Thymus (tissue), 14 donors: Measurements from ENCODE around the gene IL16. TPM values are rescaled to one million over a fixed set of nuclear protein-coding genes. Genes with fewer than 3 reads are reported as not detected.
A peak's percentile ranks its signal among the peaks of the same experiment; 100 is the strongest.

Experiments used
- DNase-seq, 9 donors: peaks; one replicate each; pipeline ENCODE4 v3.0.0-alpha.2; 2013; ENCODE audit warnings: low spot score in 9 of 9, low read depth in 6 of 9, missing footprints in 1 of 9
- H3K27ac ChIP-seq, 2 donors: one replicate each; pipeline ENCODE4 v1.5.1; 2013; ENCODE audit warnings: control low read depth in 1 of 2, low read depth in 1 of 2, low read length in 1 of 2, mild to moderate bottlenecking in 1 of 2, moderate library complexity in 1 of 2
- H3K27me3 ChIP-seq, 2 donors: one replicate each; pipeline ENCODE4 v1.5.1; 2013; ENCODE audit warnings: low read length in 1 of 2; ENCODE audit not compliant: control insufficient read depth in 2 of 2, insufficient read depth in 1 of 2
- H3K36me3 ChIP-seq, 2 donors: one replicate each; pipeline ENCODE4 v1.5.1; 2013; ENCODE audit warnings: low read length in 1 of 2, mild to moderate bottlenecking in 1 of 2, moderate library complexity in 1 of 2; ENCODE audit not compliant: control insufficient read depth in 2 of 2, insufficient read depth in 2 of 2
- H3K4me1 ChIP-seq, 2 donors: one replicate each; pipeline ENCODE4 v1.5.1; 2013; ENCODE audit warnings: low read length in 2 of 2; ENCODE audit not compliant: control insufficient read depth in 2 of 2, insufficient read depth in 2 of 2
- H3K4me3 ChIP-seq, 2 donors: one replicate each; pipeline ENCODE4 v1.5.1; 2013; ENCODE audit warnings: low read length in 2 of 2, control low read depth in 1 of 2, mild to moderate bottlenecking in 1 of 2
- H3K9me3 ChIP-seq, 2 donors: one replicate each; pipeline ENCODE4 v1.5.1; 2013; ENCODE audit warnings: low read length in 1 of 2, mild to moderate bottlenecking in 1 of 2; ENCODE audit not compliant: control insufficient read depth in 2 of 2, insufficient read depth in 1 of 2
- WGBS: extraction: QIAGEN DNeasy Blood & Tissue Kit; methylation state at CpG from one replicate; pipeline ENCODE4 v1.1.7; 2013; 5-methylcytosine and 5-hydroxymethylcytosine counted together
- long read RNA-seq, 10 donors: transcript quantifications; one replicate each; lab custom pipeline, GENCODE V29; 2026
- polyA plus RNA-seq: library from polyadenylated mRNA; stranded (reverse); fragments of 200-250 nt; gene quantifications from one replicate; pipeline ENCODE4 v1.2.3, GENCODE V29; 2013
- total RNA-seq: library from RNA; stranded (reverse); fragments of 120-200 nt; gene quantifications from one replicate; pipeline ENCODE4 v1.2.4, GENCODE V29; 2013
- donor health status: healthy.

Gene IL16
- total RNA-seq (71.6 TPM), polyA plus RNA-seq (64.1 TPM)
- long read RNA-seq, donor 1, partial matches to known transcripts: 5 of 7 reads
- long read RNA-seq, donor 1, other reads (novel, unspliced or antisense): 0 of 7 reads
- long read RNA-seq, donor 2: 0 reads
- long read RNA-seq, donor 3, transcript IL16-203 (7 exons, 2,397 nt): major isoform, 9 of 101 reads
- long read RNA-seq, donor 3, partial matches to known transcripts: 87 of 101 reads
- long read RNA-seq, donor 3, other reads (novel, unspliced or antisense): 0 of 101 reads
- long read RNA-seq, donor 4, partial matches to known transcripts: 54 of 58 reads
- long read RNA-seq, donor 4, other reads (novel, unspliced or antisense): 0 of 58 reads
- long read RNA-seq, donor 5, transcript IL16-203 (7 exons, 2,397 nt): major isoform, 17 of 150 reads
- long read RNA-seq, donor 5, transcript IL16-205 (5 exons, 2,020 nt): minor isoform, 6 of 150 reads
- long read RNA-seq, donor 5, partial matches to known transcripts: 125 of 150 reads
- long read RNA-seq, donor 5, other reads (novel, unspliced or antisense): 0 of 150 reads
- long read RNA-seq, donor 6, transcript IL16-203 (7 exons, 2,397 nt): major isoform, 6 of 57 reads
- long read RNA-seq, donor 6, partial matches to known transcripts: 47 of 57 reads
- long read RNA-seq, donor 6, other reads (novel, unspliced or antisense): 0 of 57 reads
- long read RNA-seq, donor 7, transcript IL16-203 (7 exons, 2,397 nt): major isoform, 10 of 95 reads
- long read RNA-seq, donor 7, partial matches to known transcripts: 81 of 95 reads
- long read RNA-seq, donor 7, other reads (novel, unspliced or antisense): 0 of 95 reads
- long read RNA-seq, donor 8, partial matches to known transcripts: 35 of 42 reads
- long read RNA-seq, donor 8, other reads (novel, unspliced or antisense): 0 of 42 reads
- long read RNA-seq, donor 9, partial matches to known transcripts: 47 of 51 reads
- long read RNA-seq, donor 9, other reads (novel, unspliced or antisense): 0 of 51 reads
- long read RNA-seq, donor 10, transcript IL16-203 (7 exons, 2,397 nt): major isoform, 9 of 73 reads
- long read RNA-seq, donor 10, partial matches to known transcripts: 60 of 73 reads
- long read RNA-seq, donor 10, other reads (novel, unspliced or antisense): 0 of 73 reads

GRCh38 chr15:81196576-81197254 lies at the start of gene IL16:
Gene IL16, plus strand, starts transcription at chr15:81196879. Its CDS starts 28,521 bp downstream, at chr15:81225400.
- Histone ChIP-seq H3K27ac (no peak within 1 kb of the TSS), H3K36me3 (no peaks in the 10 kb centered on the region), H3K27me3 (peaks cover 0 to 2% of the 10 kb centered on the region in 2 donors), H3K4me1 (no peaks in the 10 kb centered on the region), H3K4me3 (no peak within 1 kb of the TSS), H3K9me3 (peaks cover 0 to 2% of the 10 kb centered on the region in 2 donors)
- WGBS: 96% methylated on average over 16 of the region's 16 CpGs
- no peak for DNase-seq

GRCh38 chr15:81151389-81151788 lies 45.3 kb upstream of the IL16 start:
- H3K27me3 ChIP-seq: no peaks in the 10 kb centered on the region
- no peaks in the 10 kb centered on the region for H3K36me3 ChIP-seq
- no peak for DNase-seq
- WGBS: 92% methylated on average over 7 of the region's 7 CpGs
- H3K9me3 ChIP-seq: no peaks in the 10 kb centered on the region
- no peak overlapping the region for H3K4me3 ChIP-seq
- H3K27ac ChIP-seq: no peak overlapping the region
- H3K4me1 ChIP-seq: no peaks in the 10 kb centered on the region

GRCh38 chr15:81152339-81152738 lies 44.3 kb upstream of the IL16 start:
- Histone ChIP-seq H3K9me3 (no peaks in the 10 kb centered on the region), H3K27me3 (no peaks in the 10 kb centered on the region), H3K36me3 (no peaks in the 10 kb centered on the region), H3K4me3 (no peak overlapping the region), H3K4me1 (no peaks in the 10 kb centered on the region), H3K27ac (no peak overlapping the region)
- WGBS: 96% methylated on average over 4 of the region's 4 CpGs
- DNase-seq: no peak

GRCh38 chr15:81152799-81153198 lies 43.9 kb upstream of the IL16 start:
- Histone ChIP-seq H3K4me3 (no peak overlapping the region), H3K36me3 (no peaks in the 10 kb centered on the region), H3K27ac (no peak overlapping the region), H3K4me1 (no peaks in the 10 kb centered on the region), H3K9me3 (no peaks in the 10 kb centered on the region), H3K27me3 (no peaks in the 10 kb centered on the region)
- WGBS: 95% methylated on average over 4 of the region's 4 CpGs
- no peak for DNase-seq

GRCh38 chr15:81155375-81156218 lies 41.1 kb upstream of the IL16 start:
- H3K9me3 ChIP-seq: no peaks in the 10 kb centered on the region
- H3K4me3 ChIP-seq: no peak overlapping the region
- peaks cover 0 to 2% of the 10 kb centered on the region in 2 donors for H3K27me3 ChIP-seq
- no peak overlapping the region for H3K27ac ChIP-seq
- no peaks in the 10 kb centered on the region for H3K4me1 ChIP-seq
- no peaks in the 10 kb centered on the region for H3K36me3 ChIP-seq
- WGBS: 66% methylated on average over 10 of the region's 10 CpGs
- DNase-seq: peak in 3 of 9 donors; percentile 2 to 45 (median 17)

- H3K4me3 ChIP-seq: no peak overlapping the region
- peaks cover 0 to 2% of the 10 kb centered on the region in 2 donors for H3K27me3 ChIP-seq
- H3K36me3 ChIP-seq: no peaks in the 10 kb centered on the region
- DNase-seq: no peak
- no peaks in the 10 kb centered on the region for H3K9me3 ChIP-seq
- no peak overlapping the region for H3K27ac ChIP-seq
- peaks cover 0 to 3% of the 10 kb centered on the region in 2 donors for H3K4me1 ChIP-seq
- WGBS: 91% methylated on average over 3 of the region's 3 CpGs
Measured at GRCh38 chr15:81156324-81156723, 40.4 kb upstream of the IL16 start.

GRCh38 chr15:81157195-81157938 lies 39.3 kb upstream of the IL16 start:
- H3K36me3 ChIP-seq: no peaks in the 10 kb centered on the region
- H3K27ac ChIP-seq: no peak overlapping the region
- H3K4me3 ChIP-seq: no peak overlapping the region
- DNase-seq: no peak
- peaks cover 0 to 2% of the 10 kb centered on the region in 2 donors for H3K27me3 ChIP-seq
- WGBS: 81% methylated on average over 5 of the region's 5 CpGs
- peaks cover 0 to 3% of the 10 kb centered on the region in 2 donors for H3K4me1 ChIP-seq
- no peaks in the 10 kb centered on the region for H3K9me3 ChIP-seq

GRCh38 chr15:81157939-81158223 lies 38.8 kb upstream of the IL16 start:
- WGBS: 92% methylated on average over 2 of the region's 2 CpGs
- peaks cover 0 to 3% of the 10 kb centered on the region in 2 donors for H3K4me1 ChIP-seq

More at GRCh38 chr15:81157939-81158223, 38.8 kb upstream of the IL16 start:
- no peak for DNase-seq
- no peak overlapping the region for H3K4me3 ChIP-seq
- no peak overlapping the region for H3K27ac ChIP-seq
- H3K9me3 ChIP-seq: no peaks in the 10 kb centered on the region
- peaks cover 0 to 2% of the 10 kb centered on the region in 2 donors for H3K27me3 ChIP-seq
- H3K36me3 ChIP-seq: no peaks in the 10 kb centered on the region
